GM20000 (cell line): Measurements from ENCODE around the gene RCAN2.

Source experiments
- DNase-seq: peaks from one replicate; pipeline ENCODE4 v3.0.0; 2012; ENCODE audit warnings: low spot score
- CTCF ChIP-seq: IDR thresholded peaks from 2 replicates; pipeline ENCODE4 v1.5.1; 2012; ENCODE audit warnings: mild to moderate bottlenecking, control low read depth; ENCODE audit errors: extremely low read depth, missing control alignments

Gene RCAN2

GRCh38 chr6:46216879-46217278 lies 274.4 kb downstream of the RCAN2 start:
- DNase-seq: no peak
- TF ChIP-seq CTCF: no peak

GRCh38 chr6:46215777-46216176 lies 275.5 kb downstream of the RCAN2 start:
- TF ChIP-seq CTCF: no peak
- DNase-seq: no peak

GRCh38 chr6:46215213-46215612 lies 276.0 kb downstream of the RCAN2 start:
- DNase-seq: no peak
- TF ChIP-seq CTCF: no peak

GRCh38 chr6:46211917-46212316 lies 279.3 kb downstream of the RCAN2 start:
- no peak for DNase-seq
- TF ChIP-seq CTCF: no peak

- DNase-seq: no peak
- no peak for TF ChIP-seq CTCF
Measured at GRCh38 chr6:46210294-46210693, 281.0 kb downstream of the RCAN2 start.

- no peak for TF ChIP-seq CTCF
- DNase-seq: no peak
Measured at GRCh38 chr6:46208303-46208702, 282.9 kb downstream of the RCAN2 start.

- no peak for DNase-seq
- no peak for TF ChIP-seq CTCF
Measured at GRCh38 chr6:46207174-46207573, 284.1 kb downstream of the RCAN2 start.
